K562 (cell line): ENCODE data around the gene TTLL8. TPM values are rescaled to one million over a fixed set of nuclear protein-coding genes. Genes with fewer than 3 reads are reported as not detected.

Experiments used
- ATAC-seq: fragments of 200-7000 bp; cut with Tn5 transposase; 3 replicates; pipeline ENCODE4 v1.9.1; 2020; ENCODE audit warnings: moderate library complexity
- BruUV-seq: library from RNA; stranded (reverse); fragments of 400-500 nt; replicated peaks from 2 replicates; lab custom pipeline; 2021; lab: Mats Ljungman, UMichigan
- CTCF ChIA-PET: fragments of 300-600 bp; formaldehyde crosslinking; extraction: SDS; loops from one replicate; lab custom pipeline; 2021; ENCODE audit warnings: low intra/inter-chr PET ratio; lab: Yijun Ruan, JAX
- POLR2A ChIA-PET: fragments of 300-600, 350-650 bp; sonication (Branson Sonifier 250); formaldehyde crosslinking; extraction: SDS; loops from one replicate; lab custom pipeline; 2021; ENCODE audit warnings: antibody characterized with exemption, inconsistent platforms; lab: Yijun Ruan, JAX
- DNase-seq, 4 experiments: peaks; one replicate each; pipeline versions ENCODE4 v3.0.0 to v3.0.0-alpha.2; 2011 to 2018; ENCODE audit warnings: low spot score in 3 of 4, mixed read lengths in 3 of 4; ENCODE audit errors: extremely low read depth in 1 of 4
- FAIRE-seq: peaks from 2 replicates; lab custom pipeline; 2011; peaks lifted over from hg19 to GRCh38; lab: Jason Lieb, UNC
- H2AFZ ChIP-seq: 2 replicates; pipeline ENCODE4 v1.6.0; 2011; ENCODE audit warnings: low read depth, low read length, control low read depth, inconsistent platforms
- H3K27ac ChIP-seq: fragments of 200-600 bp; 3 replicates; pipeline ENCODE4 v1.8.0; 2011; ENCODE audit warnings: low read depth, mild to moderate bottlenecking, control low read depth, inconsistent platforms, low read length, moderate library complexity, mixed read lengths; ENCODE audit errors: extremely low read depth
- H3K27me3 ChIP-seq, 2 experiments: fragments of 300-600 bp in 1 of 2; 2 replicates in 1 of 2; 3 replicates in 1 of 2; pipeline versions ENCODE4 v1.6.0 to v1.8.0; 2011; ENCODE audit warnings: inconsistent platforms in 2 of 2, low read length in 2 of 2, mild to moderate bottlenecking in 1 of 2, mixed read lengths in 1 of 2, moderate library complexity in 1 of 2; ENCODE audit not compliant: control insufficient read depth in 2 of 2, insufficient read depth in 2 of 2
- H3K36me3 ChIP-seq: fragments of 300-600 bp; 3 replicates; pipeline ENCODE4 v1.8.0; 2011; ENCODE audit warnings: mild to moderate bottlenecking, low read length, inconsistent platforms; ENCODE audit not compliant: control insufficient read depth, insufficient read depth
- H3K4me1 ChIP-seq, 2 experiments: fragments of 200-600 bp in 1 of 2; replicated peaks in 1 of 2; 2 replicates in 1 of 2; 3 replicates in 1 of 2; pipeline versions ENCODE4 v1.5.1 to v1.8.0; 2011; ENCODE audit warnings: inconsistent platforms in 2 of 2, low read length in 2 of 2, mild to moderate bottlenecking in 1 of 2, mixed read lengths in 1 of 2, moderate library complexity in 1 of 2; ENCODE audit not compliant: control insufficient read depth in 2 of 2, insufficient read depth in 2 of 2
- H3K4me2 ChIP-seq: 2 replicates; pipeline ENCODE4 v1.6.1; 2011; ENCODE audit warnings: low read length, control low read depth, inconsistent platforms, mixed read lengths; ENCODE audit not compliant: insufficient read depth
- H3K4me3 ChIP-seq: fragments of 200-600 bp; sonication (generic), shearing (Covaris generic); 2 replicates; pipeline ENCODE4 v1.5.1; 2016; ENCODE audit warnings: control low read depth, inconsistent platforms
- H3K79me2 ChIP-seq: fragments of 200-600 bp; 3 replicates; pipeline ENCODE4 v1.8.0; 2011; ENCODE audit warnings: low read length, inconsistent platforms; ENCODE audit not compliant: control insufficient read depth, insufficient read depth
- H3K9ac ChIP-seq, 2 experiments: 2 replicates each; pipeline versions ENCODE4 v1.6.0 to v1.6.1; 2011; ENCODE audit warnings: low read depth in 2 of 2, low read length in 2 of 2, control low read depth in 1 of 2, inconsistent platforms in 1 of 2, mild to moderate bottlenecking in 1 of 2, mixed read lengths in 1 of 2; ENCODE audit not compliant: insufficient read depth in 1 of 2
- H3K9me1 ChIP-seq: one replicate; pipeline ENCODE4 v1.6.0; 2011; ENCODE audit warnings: inconsistent platforms, mild to moderate bottlenecking, low read length, moderate library complexity; ENCODE audit not compliant: control insufficient read depth, insufficient read depth
- H3K9me3 ChIP-seq: replicated peaks from 2 replicates; pipeline ENCODE4 v1.5.1; 2011; ENCODE audit warnings: low read depth, low read length, inconsistent platforms; ENCODE audit not compliant: control insufficient read depth, insufficient read depth
- H4K20me1 ChIP-seq: replicated peaks from 2 replicates; pipeline ENCODE4 v1.6.1; 2011; ENCODE audit warnings: low read length, inconsistent platforms, mixed read lengths; ENCODE audit not compliant: control insufficient read depth, insufficient read depth
- AFF1 ChIP-seq, 2 experiments: fragments of 450-650 bp; IDR thresholded peaks; 2 replicates each; pipeline ENCODE4 v1.6.1; 2018; ENCODE audit warnings: mild to moderate bottlenecking in 2 of 2, low read depth in 1 of 2; ENCODE audit not compliant: partially characterized antibody in 2 of 2
- CHD4 ChIP-seq: fragments of 200-600 bp; sonication (generic); IDR thresholded peaks from 3 replicates; pipeline ENCODE4 v1.6.1; 2012; ENCODE audit warnings: low read depth, mild to moderate bottlenecking, mixed read lengths, low read length, inconsistent platforms; ENCODE audit not compliant: insufficient read depth, insufficient replicate concordance, poor library complexity, severe bottlenecking
- FOXK2 ChIP-seq, 2 experiments: fragments of 450-650 bp; IDR thresholded peaks in 1 of 2; conservative IDR thresholded peaks in 1 of 2; 2 replicates each; pipeline ENCODE4 v1.6.1; 2016; ENCODE audit warnings: low read depth in 2 of 2, mild to moderate bottlenecking in 1 of 2
- ID3 ChIP-seq, 2 experiments: fragments of 250-450 bp in 1 of 2; fragments of 450-650 bp in 1 of 2; sonication (Bioruptor Pico) in 1 of 2; IDR thresholded peaks; 2 replicates each; pipeline versions ENCODE4 v1.6.1 to v1.8.0; 2016 to 2021; ENCODE audit warnings: mild to moderate bottlenecking in 2 of 2, moderate library complexity in 2 of 2, missing compliant biosample characterization in 1 of 2, missing genetic modification characterization in 1 of 2
- RFX1 ChIP-seq: fragments of 450-650 bp; IDR thresholded peaks from 2 replicates; pipeline ENCODE4 v1.6.1; 2016; ENCODE audit warnings: mild to moderate bottlenecking, moderate library complexity
- SMC3 ChIP-seq: conservative IDR thresholded peaks from 2 replicates; pipeline ENCODE4 v1.6.1; 2011; ENCODE audit warnings: low read depth, low read length, improper control_type of control experiment; ENCODE audit not compliant: insufficient read depth
- SP1 ChIP-seq: sonication (generic); formaldehyde crosslinking; IDR thresholded peaks from 2 replicates; pipeline ENCODE4 v1.8.1; 2022; ENCODE audit warnings: mild to moderate bottlenecking, missing genetic modification reagents
- ZBTB33 ChIP-seq: sonication (generic); formaldehyde crosslinking; IDR thresholded peaks from 2 replicates; pipeline ENCODE4 v1.8.1; 2023; ENCODE audit warnings: mild to moderate bottlenecking, missing genetic modification reagents
- ZBTB34 ChIP-seq: fragments of 250-450 bp; sonication (Bioruptor Pico); IDR thresholded peaks from 2 replicates; pipeline ENCODE4 v1.8.0; 2021; ENCODE audit warnings: mild to moderate bottlenecking, moderate library complexity
- ZBTB7A ChIP-seq: IDR thresholded peaks from 2 replicates; pipeline ENCODE4 v1.6.1; 2011; ENCODE audit warnings: low read depth, mild to moderate bottlenecking, low read length, moderate library complexity, borderline replicate concordance; ENCODE audit not compliant: control insufficient read depth
- ZNF76 ChIP-seq: fragments of 250-450 bp; sonication (Bioruptor Pico); IDR thresholded peaks from 2 replicates; pipeline ENCODE4 v1.4.0; 2020; ENCODE audit warnings: mild to moderate bottlenecking, moderate library complexity, borderline replicate concordance
- WGBS: fragments of 100-300 bp; shearing (Covaris generic); methylation state at CpG from one replicate; pipeline ENCODE4 v1.1.6; 2016; ENCODE audit warnings: low coverage, mixed read lengths; ENCODE audit not compliant: insufficient coverage; ENCODE audit errors: missing lambda C conversion rate; 5-methylcytosine and 5-hydroxymethylcytosine counted together
- in situ Hi-C: fragments of 300-500 bp; cut with MboI; formaldehyde crosslinking; loops from 4 replicates; pipeline ENCODE4 v1.15.0; 2018; ENCODE audit warnings: inconsistent platforms, mixed read lengths
- intact Hi-C: fragments of 100-400 bp; cut with micrococcal nuclease; formaldehyde crosslinking; loops from 2 replicates; pipeline ENCODE4 v1.14.2; 2022
- polyA plus RNA-seq, 8 experiments: library from polyadenylated mRNA; depleted of rRNA in 4 of 8; stranded (reverse) in 5 of 8; unstranded in 3 of 8; fragments of >200 nt; fragmentation: Nextera tagmentation in 2 of 8; fragmentation: Illumina TruSeq in 1 of 8; extraction: Ambion mirVana in 2 of 8; extraction: Trizol in 1 of 8; gene quantifications; 2 replicates each; pipeline versions ENCODE4 v1.2.1 to v1.2.3, GENCODE V29; 2011 to 2014; ENCODE audit warnings: inconsistent platforms in 1 of 8, missing spikeins in 1 of 8
- total RNA-seq, 7 experiments: library from RNA; depleted of rRNA in 6 of 7; stranded (reverse); fragments of >200 nt in 6 of 7; fragmentation: Illumina TruSeq in 2 of 7; extraction: Trizol in 2 of 7; gene quantifications; 2 replicates each; pipeline versions ENCODE4 v1.2.1 to v1.2.3, GENCODE V29; 2011 to 2021; ENCODE audit warnings: low replicate concordance in 1 of 7

TTLL8 gene
- total and polyA plus RNA-seq, 9 of the 15 experiments (the other 6 are each of a cell fraction or from before 2014, with no cell fraction given) = not detected

- no peak for FAIRE-seq
- no peak overlapping the region for H3K4me2 ChIP-seq
- H3K9me3 ChIP-seq = no peaks in the 10 kb centered on the region
- WGBS = 18% methylated on average over 9 of the region's 17 CpGs
- peak; percentile 39; the same call in 1 of the 3 replicates for ATAC-seq
- H2AFZ ChIP-seq = no peak overlapping the region
- DNase-seq = peak in 3 of 4 experiments; percentile 17 to 38 (median 29)
- no peak overlapping the region for H3K4me3 ChIP-seq
- intact Hi-C loops (no loop called here), in situ Hi-C loops (no loop called here)
- no peak overlapping the region for H3K27ac ChIP-seq
- H3K9ac ChIP-seq = no peak overlapping the region; a peak in 1 of 4 replicates
- BruUV-seq = no TSS peak
- no peaks in the 10 kb centered on the region for H4K20me1 ChIP-seq
- H3K9me1 ChIP-seq = no peaks in the 10 kb centered on the region
- POLR2A ChIA-PET = interaction anchor here (0.8 to 1.8 kb wide), 2 partner anchors 14 to 301 kb away, joined by 3 to 4 read pairs; no protein-coding TSS in a partner anchor
- peaks cover 0 to 38% of the 10 kb centered on the region in 2 experiments; a peak in 2 of 5 replicates for H3K4me1 ChIP-seq
- H3K27me3 ChIP-seq = no peaks in the 10 kb centered on the region
- no peaks in the 10 kb centered on the region for H3K79me2 ChIP-seq
- CTCF ChIA-PET = no interaction called here
- no peaks in the 10 kb centered on the region for H3K36me3 ChIP-seq
- no peak for TF ChIP-seq ID3 (CRISPR knock-in tag; IDR thresholded peaks at IDR 0.05)
- TF ChIP-seq ID3 (tag; IDR thresholded peaks at IDR 0.05) = no peak
- peak; percentile 27; the same call in 1 of the 2 replicates for TF ChIP-seq ZBTB33 (CRISPR knock-in tag)
- TF ChIP-seq AFF1 (IDR thresholded peaks at IDR 0.05; ENCODE audit: low read depth in 1 of 2, partially characterized antibody in 2 of 2) = no peak
- TF ChIP-seq SP1 (CRISPR knock-in tag) = no peak
- TF ChIP-seq FOXK2 (conservative IDR thresholded peaks at IDR 0.05 in 1 of 2, IDR thresholded peaks at IDR 0.05 in 1 of 2; ENCODE audit: low read depth in 2 of 2) = no peak
- no peak for TF ChIP-seq ZBTB34 (CRISPR knock-in tag)
- no peak for TF ChIP-seq ZNF76
- no peak for TF ChIP-seq RFX1
- TF ChIP-seq ZBTB7A = peak; percentile 15; the same call in 1 of the 2 replicates
- no peak for TF ChIP-seq SMC3
- TF ChIP-seq CHD4 = no peak
These were observed 16.0 kb upstream of the TTLL8 start for GRCh38 chr22:50074056-50074455.
